CD4-positive, CD25-positive, alpha-beta regulatory T cell (primary cell): ENCODE results near the gene STYXL1. TPM values are rescaled to one million over a fixed set of nuclear protein-coding genes. Genes with fewer than 3 reads are reported as not detected.
"Not testable (repeated sequence)": the region's sequence is repeated elsewhere in the genome, so short reads cannot be mapped to it uniquely, and the experiment has no call there.

Experiments used
- ATAC-seq, 2 donors: fragments of 150-1000 bp; cut with Tn5 transposase; one replicate each; pipeline ENCODE4 v1.10.0; 2021; ENCODE audit warnings: low read depth in 2 of 2, moderate number of reproducible peaks in 2 of 2, moderate library complexity in 1 of 2
- DNase-seq, 3 donors: peaks; one replicate each; pipeline versions ENCODE4 v3.0.0 to v3.0.0-alpha.2; 2012 to 2022; ENCODE audit warnings: mixed read lengths in 1 of 3
- H3K27ac ChIP-seq: one replicate; pipeline ENCODE4 v1.7.0; 2013; ENCODE audit warnings: mild to moderate bottlenecking, low read length; ENCODE audit not compliant: insufficient read depth, poor library complexity, severe bottlenecking
- H3K27me3 ChIP-seq: one replicate; pipeline ENCODE4 v1.7.0; 2013; ENCODE audit warnings: low read length; ENCODE audit not compliant: control insufficient read depth, insufficient read depth
- H3K36me3 ChIP-seq: one replicate; pipeline ENCODE4 v1.7.0; 2013; ENCODE audit warnings: mild to moderate bottlenecking, low read length, moderate library complexity; ENCODE audit not compliant: control insufficient read depth, insufficient read depth
- H3K4me1 ChIP-seq: 2 replicates; pipeline ENCODE4 v1.7.0; 2013; ENCODE audit warnings: mild to moderate bottlenecking, low read length; ENCODE audit not compliant: insufficient read depth, control insufficient read depth, poor library complexity, severe bottlenecking
- H3K4me3 ChIP-seq: one replicate; pipeline ENCODE4 v1.7.0; 2013; ENCODE audit warnings: low read depth, mild to moderate bottlenecking, low read length, moderate library complexity
- H3K9me3 ChIP-seq, 2 experiments: 1 replicate in 1 of 2; 2 replicates in 1 of 2; pipeline ENCODE4 v1.7.0; 2013; ENCODE audit warnings: low read length in 2 of 2, mild to moderate bottlenecking in 1 of 2, moderate library complexity in 1 of 2; ENCODE audit not compliant: control insufficient read depth in 2 of 2
- H3K27ac Mint-ChIP-seq, 3 donors: one replicate each; pipeline ENCODE4 v1.8.0; 2020 to 2022; ENCODE audit warnings: mild to moderate bottlenecking in 3 of 3, mixed read lengths in 3 of 3, moderate library complexity in 2 of 3
- H3K27me3 Mint-ChIP-seq: one replicate; pipeline ENCODE4 v1.8.0; 2022; ENCODE audit warnings: mild to moderate bottlenecking, mixed read lengths
- H3K36me3 Mint-ChIP-seq: one replicate; pipeline ENCODE4 v1.8.0; 2020; ENCODE audit warnings: mixed read lengths
- H3K4me1 Mint-ChIP-seq, 4 donors: one replicate each; pipeline ENCODE4 v1.8.0; 2020 to 2022; ENCODE audit warnings: mixed read lengths in 4 of 4, mild to moderate bottlenecking in 1 of 4
- H3K4me3 Mint-ChIP-seq, 4 donors: one replicate each; pipeline ENCODE4 v1.8.0; 2020 to 2022; ENCODE audit warnings: mild to moderate bottlenecking in 4 of 4, mixed read lengths in 4 of 4, moderate library complexity in 3 of 4
- H3K9me3 Mint-ChIP-seq, 7 donors: one replicate each; pipeline ENCODE4 v1.8.0; 2020 to 2022; ENCODE audit warnings: mixed read lengths in 7 of 7, mild to moderate bottlenecking in 3 of 7, moderate library complexity in 2 of 7
- polyA plus RNA-seq, 4 donors: library from polyadenylated mRNA; unstranded; fragments of 300-500 nt; fragmentation: Illumina TruSeq; gene quantifications; one replicate each; pipeline ENCODE4 v1.2.3, GENCODE V29; 2021
- total RNA-seq: library from RNA; stranded (reverse); gene quantifications from one replicate; pipeline ENCODE4 v1.2.3, GENCODE V29; 2022

The STYXL1 gene
- total and polyA plus RNA-seq, 5 donors from 2014 or later, result 16.8 to 80.8 (median 62.0) TPM

- Histone ChIP-seq H3K27me3 (no peaks in the 10 kb centered on the region), H3K9me3 (no peaks in the 10 kb centered on the region), H3K27ac (no peak overlapping the region), H3K36me3 (peaks cover 79% of the 10 kb centered on the region), H3K4me1 (no peaks in the 10 kb centered on the region), H3K4me3 (no peak overlapping the region)
- ATAC-seq (no peak), DNase-seq (no peak)
- H3K36me3 Mint-ChIP-seq, result peaks cover 42% of the 10 kb centered on the region
- H3K27ac Mint-ChIP-seq, result no peak overlapping the region
- H3K4me3 Mint-ChIP-seq, result no peak overlapping the region
- H3K4me1 Mint-ChIP-seq, result no peaks in the 10 kb centered on the region
- no peaks in the 10 kb centered on the region for H3K9me3 Mint-ChIP-seq
- H3K27me3 Mint-ChIP-seq, result no peaks in the 10 kb centered on the region
Observed at GRCh38 chr7:76063525-76063924, 15.7 kb upstream of the STYXL1 start.

- DNase-seq, result no peak
- no peak overlapping the region for H3K27ac Mint-ChIP-seq
- no peak overlapping the region for H3K4me3 ChIP-seq
- H3K9me3 Mint-ChIP-seq, result no peaks in the 10 kb centered on the region
- no peaks in the 10 kb centered on the region for H3K27me3 Mint-ChIP-seq
- H3K36me3 Mint-ChIP-seq, result peaks cover 46% of the 10 kb centered on the region
- peaks cover 83% of the 10 kb centered on the region for H3K36me3 ChIP-seq
- no peak overlapping the region for H3K4me3 Mint-ChIP-seq
- H3K4me1 ChIP-seq, result no peaks in the 10 kb centered on the region
- ATAC-seq, result no peak
- H3K27me3 ChIP-seq, result no peaks in the 10 kb centered on the region
- H3K9me3 ChIP-seq, result no peaks in the 10 kb centered on the region
- H3K27ac ChIP-seq, result no peak overlapping the region
- H3K4me1 Mint-ChIP-seq, result no peaks in the 10 kb centered on the region
Observed at GRCh38 chr7:76063114-76063513, 15.3 kb upstream of the STYXL1 start.

GRCh38 chr7:76062254-76062653, 14.5 kb upstream of the STYXL1 start:
- Mint-ChIP-seq H3K27ac (peak overlapping the region in 1 of 3 donors; percentile 20), H3K9me3 (no peaks in the 10 kb centered on the region), H3K36me3 (peaks cover 54% of the 10 kb centered on the region), H3K4me1 (no peaks in the 10 kb centered on the region), H3K27me3 (no peaks in the 10 kb centered on the region), H3K4me3 (no peak overlapping the region)
- H3K4me1 ChIP-seq, result no peaks in the 10 kb centered on the region
- no peak overlapping the region for H3K4me3 ChIP-seq
- no peaks in the 10 kb centered on the region for H3K9me3 ChIP-seq
- no peak for ATAC-seq
- no peaks in the 10 kb centered on the region for H3K27me3 ChIP-seq
- H3K27ac ChIP-seq, result no peak overlapping the region
- peaks cover 92% of the 10 kb centered on the region for H3K36me3 ChIP-seq
- no peak for DNase-seq

GRCh38 chr7:76060842-76061241, 13.0 kb upstream of the STYXL1 start:
- H3K9me3 ChIP-seq, result no peaks in the 10 kb centered on the region
- DNase-seq, result no peak
- no peaks in the 10 kb centered on the region for H3K27me3 ChIP-seq
- H3K4me1 Mint-ChIP-seq, result no peaks in the 10 kb centered on the region
- no peak overlapping the region for H3K27ac ChIP-seq
- H3K4me3 ChIP-seq, result no peak overlapping the region
- peaks cover 42% of the 10 kb centered on the region for H3K36me3 Mint-ChIP-seq
- no peaks in the 10 kb centered on the region for H3K9me3 Mint-ChIP-seq
- no peak overlapping the region for H3K27ac Mint-ChIP-seq
- no peaks in the 10 kb centered on the region for H3K4me1 ChIP-seq
- H3K4me3 Mint-ChIP-seq, result no peak overlapping the region
- peaks cover 97% of the 10 kb centered on the region for H3K36me3 ChIP-seq
- H3K27me3 Mint-ChIP-seq, result no peaks in the 10 kb centered on the region
- no peak for ATAC-seq

GRCh38 chr7:76058745-76059144, 10.9 kb upstream of the STYXL1 start:
- peaks cover 36% of the 10 kb centered on the region for H3K36me3 Mint-ChIP-seq
- ATAC-seq, H3K27ac Mint-ChIP-seq, H3K27me3 ChIP-seq, H3K4me3 ChIP-seq, DNase-seq, H3K4me1 Mint-ChIP-seq, H3K9me3 Mint-ChIP-seq, H3K27ac ChIP-seq, H3K4me3 Mint-ChIP-seq, H3K4me1 ChIP-seq, H3K9me3 ChIP-seq, H3K27me3 Mint-ChIP-seq: not testable (repeated sequence)
- peaks cover 94% of the 10 kb centered on the region for H3K36me3 ChIP-seq

GRCh38 chr7:76057813-76058145, 10.0 kb upstream of the STYXL1 start:
- peaks cover 89% of the 10 kb centered on the region for H3K36me3 ChIP-seq
- Mint-ChIP-seq H3K27ac (no peak overlapping the region), H3K4me3 (no peak overlapping the region)

GRCh38 chr7:76057103-76057812, 9.5 kb upstream of the STYXL1 start:
- no peaks in the 10 kb centered on the region for H3K27me3 Mint-ChIP-seq
- Histone ChIP-seq H3K9me3 (no peaks in the 10 kb centered on the region), H3K4me3 (no peak overlapping the region), H3K36me3 (peaks cover 86% of the 10 kb centered on the region), H3K4me1 (no peaks in the 10 kb centered on the region), H3K27ac (no peak overlapping the region), H3K27me3 (no peaks in the 10 kb centered on the region)
- ATAC-seq (no peak), DNase-seq (no peak)
- no peaks in the 10 kb centered on the region for H3K9me3 Mint-ChIP-seq
- H3K27ac Mint-ChIP-seq, result no peak overlapping the region
- H3K4me1 Mint-ChIP-seq, result peaks cover 0 to 19% (median 3%) of the 10 kb centered on the region in 4 donors
- H3K36me3 Mint-ChIP-seq, result peaks cover 32% of the 10 kb centered on the region
- no peak overlapping the region for H3K4me3 Mint-ChIP-seq

More at GRCh38 chr7:76057813-76058145, 10.0 kb upstream of the STYXL1 start:
- Histone ChIP-seq H3K27me3 (no peaks in the 10 kb centered on the region), H3K4me3 (no peak overlapping the region), H3K27ac (no peak overlapping the region), H3K9me3 (no peaks in the 10 kb centered on the region), H3K4me1 (no peaks in the 10 kb centered on the region)
- peaks cover 35% of the 10 kb centered on the region for H3K36me3 Mint-ChIP-seq
- ATAC-seq, result no peak
- no peaks in the 10 kb centered on the region for H3K27me3 Mint-ChIP-seq
- no peak for DNase-seq
- H3K4me1 Mint-ChIP-seq, result peaks cover 0 to 15% (median 1%) of the 10 kb centered on the region in 4 donors
- H3K9me3 Mint-ChIP-seq, result no peaks in the 10 kb centered on the region

GRCh38 chr7:76056241-76056640, 8.4 kb upstream of the STYXL1 start:
- Mint-ChIP-seq H3K4me3 (no peak overlapping the region), H3K36me3 (peaks cover 31% of the 10 kb centered on the region)
- H3K36me3 ChIP-seq, result peaks cover 76% of the 10 kb centered on the region

More at GRCh38 chr7:76056241-76056640, 8.4 kb upstream of the STYXL1 start:
- Histone ChIP-seq H3K9me3 (no peaks in the 10 kb centered on the region), H3K27me3 (no peaks in the 10 kb centered on the region), H3K4me1 (peaks cover 9% of the 10 kb centered on the region), H3K27ac (no peak overlapping the region), H3K4me3 (no peak overlapping the region)
- H3K27ac Mint-ChIP-seq, result no peak overlapping the region
- no peak for DNase-seq
- H3K27me3 Mint-ChIP-seq, result no peaks in the 10 kb centered on the region
- peaks cover 0 to 1% (median 0%) of the 10 kb centered on the region in 7 donors for H3K9me3 Mint-ChIP-seq
- ATAC-seq, result no peak
- H3K4me1 Mint-ChIP-seq, result peaks cover 6 to 29% (median 11%) of the 10 kb centered on the region in 4 donors
